Measurements from ENCODE around the gene CCNF.

GRCh38 chr16:2494616-2495015 is 65.4 kb downstream of the CCNF start:
- no peak for TF ChIP-seq CTCF (conservative IDR thresholded peaks at IDR 0.05)
- no peak for TF ChIP-seq ZFX (IDR thresholded peaks at IDR 0.05)
